ENCODE data around the gene HOXA11. TPM values are rescaled to one million over a fixed set of nuclear protein-coding genes. Genes with fewer than 3 reads are reported as not detected.

HOXA11 gene
- total RNA-seq, 3 donors from 2014 or later (not counting 1 experiment from before 2014, with no cell fraction given): not detected

GRCh38 chr7:27143950-27144780, 40.9 kb downstream of the HOXA11 start:
- Histone ChIP-seq H3K4me3 (ENCODE audit: low read length) (no peak overlapping the region), H3K27ac (ENCODE audit: low read length) (no peak overlapping the region), H3K27me3 (ENCODE audit: control insufficient read depth, insufficient read depth, low read length) (peaks cover 25% of the 10 kb centered on the region), H3K9me3 (ENCODE audit: control insufficient read depth, insufficient read depth, low read length) (no peaks in the 10 kb centered on the region), H3K36me3 (ENCODE audit: control insufficient read depth, insufficient read depth, low read length) (no peaks in the 10 kb centered on the region), H3K4me1 (ENCODE audit: control insufficient read depth, insufficient read depth, low read length) (peaks cover 23% of the 10 kb centered on the region)
- Mint-ChIP-seq H3K27me3 (ENCODE audit: low read depth in 2 of 2) (peaks cover 44 to 45% of the 10 kb centered on the region in 2 donors), H3K36me3 (no peaks in the 10 kb centered on the region), H3K9me3 (no peaks in the 10 kb centered on the region), H3K4me1 (peaks cover 0 to 14% of the 10 kb centered on the region in 2 donors), H3K27ac (no peak overlapping the region), H3K4me3 (no peak overlapping the region)
- TF ChIP-seq, protein P1, sequence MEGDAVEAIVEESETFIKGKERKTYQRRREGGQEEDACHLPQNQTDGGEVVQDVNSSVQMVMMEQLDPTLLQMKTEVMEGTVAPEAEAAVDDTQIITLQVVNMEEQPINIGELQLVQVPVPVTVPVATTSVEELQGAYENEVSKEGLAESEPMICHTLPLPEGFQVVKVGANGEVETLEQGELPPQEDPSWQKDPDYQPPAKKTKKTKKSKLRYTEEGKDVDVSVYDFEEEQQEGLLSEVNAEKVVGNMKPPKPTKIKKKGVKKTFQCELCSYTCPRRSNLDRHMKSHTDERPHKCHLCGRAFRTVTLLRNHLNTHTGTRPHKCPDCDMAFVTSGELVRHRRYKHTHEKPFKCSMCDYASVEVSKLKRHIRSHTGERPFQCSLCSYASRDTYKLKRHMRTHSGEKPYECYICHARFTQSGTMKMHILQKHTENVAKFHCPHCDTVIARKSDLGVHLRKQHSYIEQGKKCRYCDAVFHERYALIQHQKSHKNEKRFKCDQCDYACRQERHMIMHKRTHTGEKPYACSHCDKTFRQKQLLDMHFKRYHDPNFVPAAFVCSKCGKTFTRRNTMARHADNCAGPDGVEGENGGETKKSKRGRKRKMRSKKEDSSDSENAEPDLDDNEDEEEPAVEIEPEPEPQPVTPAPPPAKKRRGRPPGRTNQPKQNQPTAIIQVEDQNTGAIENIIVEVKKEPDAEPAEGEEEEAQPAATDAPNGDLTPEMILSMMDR (IDR thresholded peaks at IDR 0.05): peak; percentile 14
- ATAC-seq (no peak), DNase-seq (no peak)
- intact Hi-C loops (cut with micrococcal nuclease): no loop called here
- WGBS (ENCODE audit: insufficient coverage): 94% methylated on average over 35 of the region's 40 CpGs

DNA sequence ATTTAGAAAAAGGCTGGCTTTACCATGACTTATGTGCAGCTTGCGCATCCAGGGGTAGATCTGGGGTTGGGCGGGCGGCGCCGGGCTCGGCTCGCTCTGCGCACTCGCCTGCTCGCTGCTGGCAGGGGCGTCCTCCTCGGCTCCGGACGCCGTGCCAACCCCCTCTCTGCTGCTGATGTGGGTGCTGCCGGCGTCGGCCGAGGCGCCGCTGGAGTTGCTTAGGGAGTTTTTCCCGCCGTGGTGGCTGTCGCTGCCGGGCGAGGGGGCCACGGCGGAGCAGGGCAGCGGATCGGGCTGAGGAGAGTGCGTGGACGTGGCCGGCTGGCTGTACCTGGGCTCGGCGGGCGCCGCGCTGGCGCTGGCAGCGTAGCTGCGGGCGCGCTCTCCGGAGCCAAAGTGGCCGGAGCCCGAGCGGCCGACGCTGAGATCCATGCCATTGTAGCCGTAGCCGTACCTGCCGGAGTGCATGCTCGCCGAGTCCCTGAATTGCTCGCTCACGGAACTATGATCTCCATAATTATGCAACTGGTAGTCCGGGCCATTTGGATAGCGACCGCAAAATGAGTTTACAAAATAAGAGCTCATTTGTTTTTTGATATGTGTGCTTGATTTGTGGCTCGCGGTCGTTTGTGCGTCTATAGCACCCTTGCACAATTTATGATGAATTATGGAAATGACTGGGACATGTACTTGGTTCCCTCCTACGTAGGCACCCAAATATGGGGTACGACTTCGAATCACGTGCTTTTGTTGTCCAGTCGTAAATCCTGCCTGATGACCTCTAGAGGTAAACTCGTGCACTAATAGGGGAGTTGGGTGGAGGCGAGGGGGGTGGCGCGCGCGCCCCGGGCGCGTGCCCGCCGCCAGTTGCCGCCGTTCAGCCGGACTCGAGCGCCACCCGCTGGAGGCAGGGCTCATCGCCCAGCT, 41.7 kb downstream of the HOXA11 start, which contains the start of gene HOXA5:
HOXA5 (minus strand) TSS at position 659 of the 927 bp plus-strand sequence; CDS start at position 585, 74 bp downstream.
- peak within 1 kb of the TSS in 1 of 2 donors; percentile 57 for H3K27ac Mint-ChIP-seq
- H3K27me3 ChIP-seq (ENCODE audit: control insufficient read depth, insufficient read depth, low read length): peaks cover 16% of the 10 kb centered on the region
- DNase-seq (peak in 1 of 2 donors; percentile 18), ATAC-seq (peak; percentile 72 to 87 (median 80))
- no peak within 1 kb of the TSS for H3K27ac ChIP-seq (ENCODE audit: low read length)
- H3K36me3 Mint-ChIP-seq: no peaks in the 10 kb centered on the region
- peaks cover 0 to 14% of the 10 kb centered on the region in 2 donors for H3K4me1 Mint-ChIP-seq
- TF ChIP-seq, protein P1 (IDR thresholded peaks at IDR 0.05): no peak
- H3K4me3 ChIP-seq (ENCODE audit: low read length): no peak within 1 kb of the TSS
- no peaks in the 10 kb centered on the region for H3K9me3 Mint-ChIP-seq
- 83% methylated on average over 86 of the region's 86 CpGs for WGBS (ENCODE audit: insufficient coverage)
- H3K4me1 ChIP-seq (ENCODE audit: control insufficient read depth, insufficient read depth, low read length): peaks cover 16% of the 10 kb centered on the region
- intact Hi-C loops (cut with micrococcal nuclease): no loop called here
- peaks cover 46 to 52% of the 10 kb centered on the region in 2 donors for H3K27me3 Mint-ChIP-seq (ENCODE audit: low read depth in 2 of 2)
- H3K36me3 ChIP-seq (ENCODE audit: control insufficient read depth, insufficient read depth, low read length): no peaks in the 10 kb centered on the region
- H3K4me3 Mint-ChIP-seq: peak within 1 kb of the TSS; percentile 76
- H3K9me3 ChIP-seq (ENCODE audit: control insufficient read depth, insufficient read depth, low read length): no peaks in the 10 kb centered on the region

DNA sequence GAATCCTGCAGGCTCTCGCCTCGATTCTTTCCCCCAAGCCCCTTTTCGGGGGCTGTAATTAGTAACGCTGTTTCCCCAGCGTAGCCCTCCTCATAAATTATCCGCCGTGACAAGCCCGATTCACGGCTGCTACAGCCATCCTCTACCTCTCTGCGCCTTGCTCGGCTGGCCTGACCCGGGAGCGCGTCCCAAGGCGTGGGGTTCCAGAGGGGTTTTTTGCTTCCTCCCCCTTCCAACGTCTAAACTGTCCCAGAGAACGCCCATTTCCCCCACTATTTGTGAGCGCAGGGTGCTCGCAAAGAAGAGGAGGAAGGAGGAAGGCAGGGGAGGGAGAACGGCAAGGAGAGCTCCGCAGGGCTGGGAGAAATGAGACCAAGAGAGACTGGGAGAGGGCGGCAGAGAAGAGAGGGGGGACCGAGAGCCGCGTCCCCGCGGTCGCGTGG, 42.4 kb downstream of the HOXA11 start:
- H3K27ac ChIP-seq (ENCODE audit: low read length): no peak overlapping the region
- ATAC-seq (no peak), DNase-seq (no peak)
- H3K9me3 ChIP-seq (ENCODE audit: control insufficient read depth, insufficient read depth, low read length): no peaks in the 10 kb centered on the region
- intact Hi-C loops (cut with micrococcal nuclease): no loop called here
- H3K4me1 ChIP-seq (ENCODE audit: control insufficient read depth, insufficient read depth, low read length): peaks cover 9% of the 10 kb centered on the region
- Mint-ChIP-seq H3K9me3 (no peaks in the 10 kb centered on the region), H3K27me3 (ENCODE audit: low read depth in 2 of 2) (peaks cover 45 to 58% of the 10 kb centered on the region in 2 donors), H3K4me1 (peaks cover 0 to 10% of the 10 kb centered on the region in 2 donors), H3K36me3 (no peaks in the 10 kb centered on the region), H3K27ac (peak overlapping the region in 1 of 2 donors; percentile 57), H3K4me3 (peak overlapping the region; percentile 76)
- H3K27me3 ChIP-seq (ENCODE audit: control insufficient read depth, insufficient read depth, low read length): peaks cover 14% of the 10 kb centered on the region
- H3K4me3 ChIP-seq (ENCODE audit: low read length): no peak overlapping the region
- TF ChIP-seq, protein P1 (IDR thresholded peaks at IDR 0.05): no peak
- 86% methylated on average over 27 of the region's 29 CpGs for WGBS (ENCODE audit: insufficient coverage)
- H3K36me3 ChIP-seq (ENCODE audit: control insufficient read depth, insufficient read depth, low read length): no peaks in the 10 kb centered on the region

All from natural killer cell (primary cell).